Parathyroid adenoma (tissue), 2 donors: Measurements from ENCODE around the gene CYB561.

Source experiments
- H2AFZ ChIP-seq: fragments of 300-600 bp; sonication (generic); one replicate; pipeline ENCODE4 v1.7.0; 2017; ENCODE audit warnings: antibody characterized with exemption, mild to moderate bottlenecking
- H3K27ac ChIP-seq: fragments of 300-600 bp; sonication (generic); one replicate; pipeline ENCODE4 v1.7.0; 2017
- H3K27me3 ChIP-seq: fragments of 300-600 bp; sonication (generic); one replicate; pipeline ENCODE4 v1.7.0; 2017; ENCODE audit warnings: low read length; ENCODE audit not compliant: control insufficient read depth, insufficient read depth
- H3K36me3 ChIP-seq: fragments of 300-600 bp; sonication (generic); one replicate; pipeline ENCODE4 v1.7.0; 2017; ENCODE audit warnings: low read length; ENCODE audit not compliant: control insufficient read depth, insufficient read depth
- H3K4me1 ChIP-seq: fragments of 300-600 bp; sonication (generic); one replicate; pipeline ENCODE4 v1.7.0; 2017; ENCODE audit warnings: control low read depth
- H3K4me2 ChIP-seq: fragments of 300-600 bp; sonication (generic); one replicate; pipeline ENCODE4 v1.7.0; 2017; ENCODE audit warnings: low read length
- H3K4me3 ChIP-seq: fragments of 300-600 bp; sonication (generic); one replicate; pipeline ENCODE4 v1.7.0; 2017; ENCODE audit warnings: low read depth, low read length
- H3K79me2 ChIP-seq: fragments of 300-600 bp; sonication (generic); one replicate; pipeline ENCODE4 v1.7.0; 2017; ENCODE audit warnings: control low read depth
- H3K9ac ChIP-seq: fragments of 300-600 bp; sonication (generic); one replicate; pipeline ENCODE4 v1.7.0; 2017; ENCODE audit warnings: mild to moderate bottlenecking
- H3K9me3 ChIP-seq: fragments of 300-600 bp; sonication (generic); one replicate; pipeline ENCODE4 v1.7.0; 2017; ENCODE audit warnings: low read length; ENCODE audit not compliant: control insufficient read depth
- CTCF ChIP-seq: fragments of 300-600 bp; sonication (generic); IDR thresholded peaks from one replicate; pipeline ENCODE4 v1.7.0; 2017; ENCODE audit warnings: antibody characterized with exemption, mild to moderate bottlenecking
- donor health status: primary hyperparathyroidism.

Gene CYB561

GRCh38 chr17:63448655-63449054 lies 2.5 kb upstream of the CYB561 start:
- no peak for TF ChIP-seq CTCF
- peaks cover 66% of the 10 kb centered on the region for H3K4me1 ChIP-seq
- no peak overlapping the region for H3K4me2 ChIP-seq

DNA sequence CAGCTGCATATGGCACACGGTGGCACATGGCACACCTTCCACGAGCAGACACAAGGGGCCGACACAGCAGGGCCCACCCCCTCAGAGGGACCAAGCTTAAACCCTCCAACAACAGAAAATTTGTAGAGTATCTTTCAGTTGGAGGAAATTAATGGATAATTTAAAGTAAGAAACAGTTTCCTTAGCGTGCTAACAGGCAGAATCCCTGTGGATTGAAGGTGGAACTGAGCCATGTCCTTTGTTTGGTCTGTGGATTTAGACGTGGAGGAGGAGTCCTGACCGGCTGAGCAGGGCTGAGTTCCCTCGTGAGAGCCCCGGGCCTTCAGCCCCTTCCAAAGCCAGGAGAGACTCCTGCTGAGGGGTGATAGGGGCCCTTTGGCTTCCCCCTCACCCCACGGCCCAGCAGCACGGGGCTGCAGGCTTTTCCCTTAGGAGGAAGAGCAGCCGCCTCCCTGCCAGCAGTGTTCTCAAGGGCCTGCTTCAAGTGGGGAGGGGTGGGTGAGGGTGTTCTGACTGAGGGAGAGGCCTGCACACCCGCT lies 1.4 kb upstream of the CYB561 start:
- Histone ChIP-seq H3K27me3 (no peaks in the 10 kb centered on the region), H3K27ac (peak overlapping the region; percentile 98), H3K9me3 (no peaks in the 10 kb centered on the region), H3K4me3 (peak overlapping the region; percentile 81), H2AFZ (peak overlapping the region; percentile 78), H3K79me2 (peaks cover 4% of the 10 kb centered on the region), H3K4me2 (peak overlapping the region; percentile 97), H3K4me1 (peaks cover 66% of the 10 kb centered on the region), H3K36me3 (no peaks in the 10 kb centered on the region), H3K9ac (no peak overlapping the region)
- no peak for TF ChIP-seq CTCF

More at GRCh38 chr17:63448655-63449054, 2.5 kb upstream of the CYB561 start:
- Histone ChIP-seq H3K4me3 (no peak overlapping the region), H3K9ac (no peak overlapping the region), H2AFZ (peak overlapping the region; percentile 47), H3K9me3 (no peaks in the 10 kb centered on the region), H3K79me2 (peaks cover 4% of the 10 kb centered on the region), H3K27ac (peak overlapping the region; percentile 66), H3K27me3 (no peaks in the 10 kb centered on the region), H3K36me3 (no peaks in the 10 kb centered on the region)

DNA sequence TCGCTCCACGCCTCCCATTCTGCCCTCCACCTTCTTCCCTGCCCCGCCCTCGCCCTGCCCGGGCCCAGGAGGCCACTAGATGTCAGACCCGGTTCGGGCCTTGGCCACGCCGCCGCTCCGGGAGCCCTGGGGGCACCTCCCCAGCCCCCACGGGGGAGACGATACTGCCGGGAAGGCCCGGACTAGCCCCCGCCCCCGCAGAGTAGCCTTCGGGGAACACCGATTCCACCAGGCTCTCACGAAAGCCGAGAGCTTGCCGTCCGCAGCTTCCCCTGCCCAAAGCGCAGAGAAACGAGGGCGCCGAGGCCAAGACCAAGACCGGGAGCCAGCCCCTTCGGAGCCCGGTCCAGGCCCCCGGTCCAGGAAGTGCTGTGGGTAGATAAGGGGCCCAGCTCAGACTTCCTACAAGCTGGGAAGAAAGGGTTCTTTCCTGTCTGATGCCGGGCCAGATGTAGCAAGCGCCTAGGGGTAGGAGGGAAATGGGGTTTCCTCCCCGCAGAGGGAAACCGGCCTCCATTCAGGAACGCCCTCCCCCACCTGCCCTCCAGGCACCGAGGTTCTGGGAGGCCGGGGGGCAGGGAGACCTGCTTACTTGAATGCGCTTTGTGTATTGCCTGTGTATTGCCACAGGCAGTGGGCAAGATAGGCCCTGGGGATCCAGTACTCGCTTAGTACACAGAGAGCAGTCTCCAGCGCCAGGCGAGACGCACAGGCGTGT lies 806 bp upstream of the CYB561 start:
- peak; percentile 41 for TF ChIP-seq CTCF
- Histone ChIP-seq H3K9ac (no peak overlapping the region), H3K27me3 (no peaks in the 10 kb centered on the region), H3K4me1 (peaks cover 66% of the 10 kb centered on the region), H3K4me2 (peak overlapping the region; percentile 97), H2AFZ (peak overlapping the region; percentile 78), H3K4me3 (peak overlapping the region; percentile 81), H3K9me3 (no peaks in the 10 kb centered on the region), H3K79me2 (peaks cover 4% of the 10 kb centered on the region), H3K36me3 (no peaks in the 10 kb centered on the region), H3K27ac (peak overlapping the region; percentile 98)

- peaks cover 3% of the 10 kb centered on the region for H3K79me2 ChIP-seq
- H3K36me3 ChIP-seq = no peaks in the 10 kb centered on the region
- H3K27me3 ChIP-seq = no peaks in the 10 kb centered on the region
- peak overlapping the region; percentile 97 for H3K4me2 ChIP-seq
- H3K9me3 ChIP-seq = no peaks in the 10 kb centered on the region
- TF ChIP-seq CTCF = no peak
- H3K9ac ChIP-seq = peak overlapping the region; percentile 90
- H2AFZ ChIP-seq = peak overlapping the region; percentile 75
- peak overlapping the region; percentile 98 for H3K27ac ChIP-seq
- H3K4me3 ChIP-seq = peak overlapping the region; percentile 81
- H3K4me1 ChIP-seq = peaks cover 69% of the 10 kb centered on the region
Measured at GRCh38 chr17:63445571-63445953, 544 bp downstream of the CYB561 start.
